IMR-90 (cell line): ENCODE data around the gene MTUS2. TPM values are rescaled to one million over a fixed set of nuclear protein-coding genes. Genes with fewer than 3 reads are reported as not detected.

Experiments used
- ATAC-seq: fragments of 200-7000 bp; cut with Tn5 transposase; 2 replicates; pipeline ENCODE4 v1.9.1; 2020; ENCODE audit warnings: low read depth, mild to moderate bottlenecking, moderate library complexity
- BruUV-seq: library from RNA; stranded (reverse); fragments of 400-500 nt; replicated peaks from 2 replicates; lab custom pipeline; 2021; lab: Mats Ljungman, UMichigan
- CTCF ChIA-PET: fragments of 300-600 bp; formaldehyde crosslinking; extraction: SDS; loops from one replicate; lab custom pipeline; 2021; ENCODE audit warnings: antibody characterized with exemption; lab: Yijun Ruan, JAX
- POLR2A ChIA-PET: fragments of 300-600 bp; sonication (Branson Sonifier 250); formaldehyde crosslinking; loops from one replicate; lab custom pipeline; 2022; ENCODE audit warnings: antibody characterized with exemption; ENCODE audit not compliant: unreplicated experiment; lab: Charles Lee
- DNase-seq: peaks from one replicate; pipeline ENCODE4 v3.0.0; 2013
- H2AFZ ChIP-seq: replicated peaks from 2 replicates; pipeline ENCODE3; 2013; ENCODE audit warnings: low read length, mild to moderate bottlenecking; ENCODE audit not compliant: poor library complexity
- H2AK5ac ChIP-seq: 2 replicates; pipeline ENCODE4 v1.6.1; 2013; ENCODE audit warnings: low read depth, low read length, inconsistent platforms
- H2AK9ac ChIP-seq: replicated peaks from 2 replicates; pipeline ENCODE3; 2013; ENCODE audit warnings: mild to moderate bottlenecking, low read depth, low read length, moderate library complexity; ENCODE audit not compliant: poor library complexity
- H2BK120ac ChIP-seq: 2 replicates; pipeline ENCODE4 v1.6.1; 2013; ENCODE audit warnings: low read depth, low read length, inconsistent platforms
- H2BK15ac ChIP-seq: 3 replicates; pipeline ENCODE4 v1.6.1; 2013; ENCODE audit warnings: low read depth, low read length, inconsistent platforms
- H2BK20ac ChIP-seq: 2 replicates; pipeline ENCODE4 v1.6.1; 2013; ENCODE audit warnings: low read depth, mild to moderate bottlenecking, inconsistent platforms, low read length, moderate library complexity
- H2BK5ac ChIP-seq: 2 replicates; pipeline ENCODE4 v1.6.1; 2013; ENCODE audit warnings: mild to moderate bottlenecking, low read depth, low read length, inconsistent platforms; ENCODE audit not compliant: poor library complexity, severe bottlenecking
- H3K14ac ChIP-seq: replicated peaks from 2 replicates; pipeline ENCODE4 v1.6.1; 2013; ENCODE audit warnings: low read depth, low read length, inconsistent platforms
- H3K18ac ChIP-seq: 2 replicates; pipeline ENCODE4 v1.6.1; 2013; ENCODE audit warnings: low read depth, low read length, control low read depth
- H3K23ac ChIP-seq: 2 replicates; pipeline ENCODE4 v1.6.1; 2013; ENCODE audit warnings: low read depth, low read length, inconsistent platforms
- H3K27ac ChIP-seq: 2 replicates; pipeline ENCODE4 v1.5.1; 2013; ENCODE audit warnings: mild to moderate bottlenecking, control low read depth, low read length; ENCODE audit not compliant: insufficient read depth
- H3K27me3 ChIP-seq: 2 replicates; pipeline ENCODE4 v1.6.1; 2013; ENCODE audit warnings: low read length; ENCODE audit not compliant: control insufficient read depth, insufficient read depth
- H3K36me3 ChIP-seq: 2 replicates; pipeline ENCODE4 v1.6.1; 2013; ENCODE audit warnings: low read length, mixed read lengths; ENCODE audit not compliant: control insufficient read depth, insufficient read depth
- H3K4ac ChIP-seq: 2 replicates; pipeline ENCODE4 v1.6.1; 2013; ENCODE audit warnings: low read depth, low read length, inconsistent platforms
- H3K4me1 ChIP-seq: 2 replicates; pipeline ENCODE4 v1.6.1; 2013; ENCODE audit warnings: low read length, mixed read lengths; ENCODE audit not compliant: control insufficient read depth, insufficient read depth
- H3K4me2 ChIP-seq: 2 replicates; pipeline ENCODE4 v1.6.1; 2013; ENCODE audit warnings: low read depth, mild to moderate bottlenecking, control low read depth, low read length, moderate library complexity
- H3K4me3 ChIP-seq: 2 replicates; pipeline ENCODE4 v1.5.1; 2013; ENCODE audit warnings: low read depth, mild to moderate bottlenecking, control low read depth, low read length, moderate library complexity; ENCODE audit not compliant: insufficient read depth
- H3K56ac ChIP-seq: 2 replicates; pipeline ENCODE4 v1.6.1; 2013; ENCODE audit warnings: low read length, inconsistent platforms; ENCODE audit not compliant: insufficient read depth; ENCODE audit errors: extremely low read depth
- H3K79me1 ChIP-seq, 2 experiments: 2 replicates each; pipeline ENCODE4 v1.6.1; 2013; ENCODE audit warnings: low read length in 2 of 2, inconsistent platforms in 1 of 2, low read depth in 1 of 2
- H3K9ac ChIP-seq: 2 replicates; pipeline ENCODE4 v1.6.1; 2013; ENCODE audit warnings: low read depth, low read length, control low read depth
- H3K9me1 ChIP-seq: 2 replicates; pipeline ENCODE4 v1.6.1; 2013; ENCODE audit warnings: low read length, inconsistent platforms; ENCODE audit not compliant: insufficient read depth
- H3K9me3 ChIP-seq: 2 replicates; pipeline ENCODE4 v1.6.1; 2013; ENCODE audit warnings: low read length; ENCODE audit not compliant: control insufficient read depth, insufficient read depth
- H4K20me1 ChIP-seq: 2 replicates; pipeline ENCODE4 v1.6.1; 2013; ENCODE audit warnings: low read length, inconsistent platforms; ENCODE audit not compliant: insufficient read depth
- H4K5ac ChIP-seq: 2 replicates; pipeline ENCODE4 v1.6.1; 2013; ENCODE audit warnings: mild to moderate bottlenecking, low read depth, low read length, control low read depth
- H4K8ac ChIP-seq, 2 experiments: 2 replicates each; pipeline ENCODE4 v1.6.1; 2013; ENCODE audit warnings: low read depth in 2 of 2, low read length in 2 of 2, control low read depth in 1 of 2, inconsistent platforms in 1 of 2
- H4K91ac ChIP-seq: 2 replicates; pipeline ENCODE4 v1.6.1; 2013; ENCODE audit warnings: low read depth, low read length, inconsistent platforms; ENCODE audit not compliant: insufficient read depth
- BHLHE40 ChIP-seq: fragments of 150-350 bp; IDR thresholded peaks from 2 replicates; pipeline ENCODE4 v1.6.1; 2016; ENCODE audit warnings: mild to moderate bottlenecking, low read depth, low read length
- CHD1 ChIP-seq: IDR thresholded peaks from 2 replicates; pipeline ENCODE4 v1.6.1; 2012; ENCODE audit warnings: low read depth, low read length, improper control_type of control experiment
- FOS ChIP-seq: fragments of 150-350 bp; IDR thresholded peaks from 2 replicates; pipeline ENCODE4 v1.6.1; 2016; ENCODE audit warnings: low read depth, low read length
- MXI1 ChIP-seq: IDR thresholded peaks from 2 replicates; pipeline ENCODE4 v1.6.1; 2012; ENCODE audit warnings: low read depth, mild to moderate bottlenecking, low read length, moderate library complexity, borderline replicate concordance
- NFE2L2 ChIP-seq: fragments of 150-350 bp; IDR thresholded peaks from 2 replicates; pipeline ENCODE4 v1.6.1; 2016; ENCODE audit warnings: low read depth, mild to moderate bottlenecking, low read length
- RFX5 ChIP-seq: IDR thresholded peaks from 2 replicates; pipeline ENCODE4 v1.8.0; 2012; ENCODE audit warnings: low read depth, mild to moderate bottlenecking, low read length, moderate library complexity
- WGBS, 2 experiments: methylation state at CpG; one replicate each; pipeline versions ENCODE4 v1.1.5 to v1.1.7; 2013; ENCODE audit warnings: missing lambda C conversion rate in 2 of 2; ENCODE audit not compliant: insufficient read length in 1 of 2; ENCODE audit errors: extremely low coverage in 2 of 2; 5-methylcytosine and 5-hydroxymethylcytosine counted together
- dilution Hi-C: fragments of 300-500 bp; cut with HindIII; formaldehyde crosslinking; loops from one replicate; pipeline ENCODE4 v1.14.3; 2018; ENCODE audit warnings: low sequenced_read_pairs; ENCODE audit not compliant: unreplicated experiment
- in situ Hi-C: fragments of 300-500 bp; cut with MboI; formaldehyde crosslinking; loops from 3 replicates; pipeline ENCODE4 v1.14.3; 2019; ENCODE audit warnings: low sequenced_read_pairs, inconsistent platforms, mixed read lengths
- intact Hi-C: fragments of 100-400 bp; cut with micrococcal nuclease; formaldehyde crosslinking; loops from 2 replicates; pipeline ENCODE4 v1.10.0; 2022
- polyA plus RNA-seq, 3 experiments: library from polyadenylated mRNA; depleted of rRNA; stranded (reverse); fragments of >200 nt; gene quantifications; 2 replicates each; pipeline ENCODE4 v1.2.3, GENCODE V29; 2012; ENCODE audit warnings: low replicate concordance in 1 of 3
- total RNA-seq: library from RNA; depleted of rRNA; stranded (reverse); fragments of >200 nt; gene quantifications from 2 replicates; pipeline ENCODE4 v1.2.3, GENCODE V29; 2012
- TF ChIP-seq, protein P1 (sequence below): fragments of 150-350 bp; IDR thresholded peaks from 2 replicates; pipeline ENCODE4 v1.6.1; 2017; ENCODE audit warnings: mild to moderate bottlenecking, antibody characterized with exemption, low read length, low read depth
- TF ChIP-seq, protein P2 (sequence below): conservative IDR thresholded peaks from 2 replicates; pipeline ENCODE4 v1.5.1; 2012; ENCODE audit warnings: mild to moderate bottlenecking, low read depth, low read length, improper control_type of control experiment

MTUS2 gene
- total and polyA plus RNA-seq, 2 of the 4 experiments (the other 2 are of a cell fraction) = under 0.01 to 0.02 TPM

DNA sequence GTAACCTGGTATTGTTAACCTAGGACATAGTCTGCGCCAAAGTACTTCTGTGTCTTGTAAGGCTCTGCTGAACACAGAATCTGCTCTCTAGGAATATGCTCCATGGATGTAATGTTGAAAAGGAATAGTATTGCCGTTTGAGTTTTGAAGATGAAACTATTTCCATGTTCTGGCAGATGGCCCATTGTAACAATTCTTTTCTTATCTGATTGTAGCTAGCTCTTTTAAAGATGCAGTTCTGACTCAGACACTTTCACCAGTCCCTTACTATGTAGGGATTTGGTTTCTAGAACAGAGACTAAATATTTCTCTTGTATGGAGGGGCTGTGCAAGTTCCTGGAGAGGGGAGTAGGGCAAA is 185.6 kb downstream of the MTUS2 start:
- dilution Hi-C loops (no loop called here), in situ Hi-C loops (no loop called here), intact Hi-C loops (no loop called here)
- CTCF ChIA-PET = no interaction called here
- Histone ChIP-seq H3K9ac (no peak overlapping the region), H3K14ac (no peak overlapping the region), H3K4ac (no peak overlapping the region), H2BK20ac (no peak overlapping the region), H2BK120ac (no peak overlapping the region), H3K23ac (no peak overlapping the region), H3K4me2 (no peak overlapping the region), H3K27me3 (no peaks in the 10 kb centered on the region), H3K18ac (no peak overlapping the region), H3K36me3 (no peaks in the 10 kb centered on the region), H3K4me3 (no peak overlapping the region), H4K8ac (no peak overlapping the region), H2AK5ac (no peak overlapping the region), H4K20me1 (no peaks in the 10 kb centered on the region), H2AK9ac (no peak overlapping the region), H2BK15ac (no peak overlapping the region), H3K9me3 (peaks cover 15% of the 10 kb centered on the region), H2AFZ (no peak overlapping the region), H3K4me1 (no peaks in the 10 kb centered on the region), H3K56ac (no peak overlapping the region), H3K27ac (no peak overlapping the region), H4K5ac (no peak overlapping the region), H3K79me1 (no peaks in the 10 kb centered on the region), H2BK5ac (no peak overlapping the region), H4K91ac (no peak overlapping the region), H3K9me1 (no peaks in the 10 kb centered on the region)
- TF ChIP-seq RFX5 (no peak), CHD1 (no peak), NFE2L2 (no peak), FOS (no peak), BHLHE40 (no peak), MXI1 (no peak)
- TF ChIP-seq, protein P1, sequence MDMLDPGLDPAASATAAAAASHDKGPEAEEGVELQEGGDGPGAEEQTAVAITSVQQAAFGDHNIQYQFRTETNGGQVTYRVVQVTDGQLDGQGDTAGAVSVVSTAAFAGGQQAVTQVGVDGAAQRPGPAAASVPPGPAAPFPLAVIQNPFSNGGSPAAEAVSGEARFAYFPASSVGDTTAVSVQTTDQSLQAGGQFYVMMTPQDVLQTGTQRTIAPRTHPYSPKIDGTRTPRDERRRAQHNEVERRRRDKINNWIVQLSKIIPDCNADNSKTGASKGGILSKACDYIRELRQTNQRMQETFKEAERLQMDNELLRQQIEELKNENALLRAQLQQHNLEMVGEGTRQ = no peak
- TF ChIP-seq, protein P2, sequence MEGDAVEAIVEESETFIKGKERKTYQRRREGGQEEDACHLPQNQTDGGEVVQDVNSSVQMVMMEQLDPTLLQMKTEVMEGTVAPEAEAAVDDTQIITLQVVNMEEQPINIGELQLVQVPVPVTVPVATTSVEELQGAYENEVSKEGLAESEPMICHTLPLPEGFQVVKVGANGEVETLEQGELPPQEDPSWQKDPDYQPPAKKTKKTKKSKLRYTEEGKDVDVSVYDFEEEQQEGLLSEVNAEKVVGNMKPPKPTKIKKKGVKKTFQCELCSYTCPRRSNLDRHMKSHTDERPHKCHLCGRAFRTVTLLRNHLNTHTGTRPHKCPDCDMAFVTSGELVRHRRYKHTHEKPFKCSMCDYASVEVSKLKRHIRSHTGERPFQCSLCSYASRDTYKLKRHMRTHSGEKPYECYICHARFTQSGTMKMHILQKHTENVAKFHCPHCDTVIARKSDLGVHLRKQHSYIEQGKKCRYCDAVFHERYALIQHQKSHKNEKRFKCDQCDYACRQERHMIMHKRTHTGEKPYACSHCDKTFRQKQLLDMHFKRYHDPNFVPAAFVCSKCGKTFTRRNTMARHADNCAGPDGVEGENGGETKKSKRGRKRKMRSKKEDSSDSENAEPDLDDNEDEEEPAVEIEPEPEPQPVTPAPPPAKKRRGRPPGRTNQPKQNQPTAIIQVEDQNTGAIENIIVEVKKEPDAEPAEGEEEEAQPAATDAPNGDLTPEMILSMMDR = no peak
- WGBS, 2 experiments = no CpG with 5 or more reads among the region's 2 CpGs
- ATAC-seq (no peak), DNase-seq (no peak)
- POLR2A ChIA-PET = no interaction called here
- BruUV-seq = no TSS peak
